Adrenal gland (tissue), 12 donors: ENCODE measurements around the gene ZFAND6. TPM values are rescaled to one million over a fixed set of nuclear protein-coding genes. Genes with fewer than 3 reads are reported as not detected.
A peak's percentile ranks its signal among the peaks of the same experiment; 100 is the strongest.

ENCODE experiments used
- DNase-seq, 7 donors: peaks; one replicate each; pipeline ENCODE4 v3.0.0-alpha.2; 2019 to 2020
- H3K27ac ChIP-seq, 5 donors: fragments of 200-600 bp; sonication (generic) in 4 of 5; 1 replicate in 3 of 5; 2 replicates in 2 of 5; pipeline versions ENCODE4 v1.5.1 to v1.8.0; 2016 to 2020; ENCODE audit warnings: mild to moderate bottlenecking in 1 of 5
- H3K27me3 ChIP-seq: fragments of 200-600 bp; 2 replicates; pipeline ENCODE4 v1.8.0; 2021
- H3K36me3 ChIP-seq, 2 donors: fragments of 200-600 bp; replicated peaks in 1 of 2; 1 replicate in 1 of 2; 2 replicates in 1 of 2; pipeline versions ENCODE4 v1.5.1 to v1.8.0; 2018 to 2022
- H3K4me1 ChIP-seq, 2 donors: fragments of 200-600 bp; replicated peaks in 1 of 2; 1 replicate in 1 of 2; 2 replicates in 1 of 2; pipeline versions ENCODE4 v1.5.1 to v1.8.0; 2018 to 2021
- H3K4me3 ChIP-seq, 4 donors: fragments of 200-600 bp; sonication (generic) in 3 of 4; one replicate each; pipeline ENCODE4 v1.5.1; 2016 to 2018
- H3K9me3 ChIP-seq, 3 donors: fragments of 200-600 bp; sonication (generic) in 1 of 3; replicated peaks in 1 of 3; 1 replicate in 2 of 3; 2 replicates in 1 of 3; pipeline versions ENCODE4 v1.5.1 to v1.8.0; 2016 to 2021
- POLR2A ChIP-seq, 2 donors: fragments of 450-650 bp; IDR thresholded peaks; one replicate each; pipeline ENCODE4 v1.6.1; 2017; ENCODE audit warnings: antibody characterized with exemption in 2 of 2, mild to moderate bottlenecking in 2 of 2, moderate library complexity in 1 of 2
- WGBS, 4 donors: extraction: QIAGEN DNeasy Blood & Tissue Kit in 2 of 4; methylation state at CpG; one replicate each; pipeline versions ENCODE4 v1.1.5 to v1.1.7; 2013 to 2017; 5-methylcytosine and 5-hydroxymethylcytosine counted together
- intact Hi-C, 2 donors: fragments of 100-400 bp; cut with DNase I; formaldehyde crosslinking; loops; one replicate each; pipeline versions ENCODE4 v1.14.1 to v1.15.0; 2022 to 2023
- polyA plus RNA-seq, 3 donors: library from polyadenylated mRNA; stranded (reverse); fragments of 200-250 nt in 2 of 3; fragments of 350-450 nt in 1 of 3; fragmentation: Illumina TruSeq in 1 of 3; extraction: RNeasy Lipid Tissue Mini Kit (QIAGEN cat#74804) in 1 of 3; gene quantifications; one replicate each; pipeline ENCODE4 v1.2.3, GENCODE V29; 2013 to 2014
- total RNA-seq, 9 donors: library from RNA; depleted of rRNA in 4 of 9; stranded (reverse); fragments of >200 nt in 4 of 9; fragments of 120-200 nt in 1 of 9; fragmentation: NEBNext Ultra II Directional in 1 of 9; extraction: Animal tissue kit (Norgen Biotek cat#: 25700) in 1 of 9; gene quantifications; one replicate each; pipeline versions ENCODE4 v1.1.0 to v1.2.4, GENCODE V29; 2013 to 2023
- TF ChIP-seq, protein P1 (sequence below), 6 experiments: fragments of 450-650 bp in 4 of 6; fragments of 200-600 bp in 2 of 6; sonication (generic) in 1 of 6; IDR thresholded peaks; 1 replicate in 5 of 6; 2 replicates in 1 of 6; pipeline versions ENCODE4 v1.5.1 to v1.8.0; 2016 to 2021; ENCODE audit warnings: antibody characterized with exemption in 6 of 6, mild to moderate bottlenecking in 2 of 6, moderate library complexity in 1 of 6
- donor health status: healthy with polysubstance abuse.
- donor health status: Bipolar disorder and iron deficiency.
- donor health status: DM: yes; HTN: yes; CAD: no.
- donor health status: DM: no; HTN: no; CAD: no.
- donor health status: DM: no; HTN: no; CAD: no.
- donor health status: DM: yes; HTN: yes; CAD: no.

ZFAND6 gene
- total and polyA plus RNA-seq, 12 donors = 46.5 to 197 (median 105) TPM

DNA sequence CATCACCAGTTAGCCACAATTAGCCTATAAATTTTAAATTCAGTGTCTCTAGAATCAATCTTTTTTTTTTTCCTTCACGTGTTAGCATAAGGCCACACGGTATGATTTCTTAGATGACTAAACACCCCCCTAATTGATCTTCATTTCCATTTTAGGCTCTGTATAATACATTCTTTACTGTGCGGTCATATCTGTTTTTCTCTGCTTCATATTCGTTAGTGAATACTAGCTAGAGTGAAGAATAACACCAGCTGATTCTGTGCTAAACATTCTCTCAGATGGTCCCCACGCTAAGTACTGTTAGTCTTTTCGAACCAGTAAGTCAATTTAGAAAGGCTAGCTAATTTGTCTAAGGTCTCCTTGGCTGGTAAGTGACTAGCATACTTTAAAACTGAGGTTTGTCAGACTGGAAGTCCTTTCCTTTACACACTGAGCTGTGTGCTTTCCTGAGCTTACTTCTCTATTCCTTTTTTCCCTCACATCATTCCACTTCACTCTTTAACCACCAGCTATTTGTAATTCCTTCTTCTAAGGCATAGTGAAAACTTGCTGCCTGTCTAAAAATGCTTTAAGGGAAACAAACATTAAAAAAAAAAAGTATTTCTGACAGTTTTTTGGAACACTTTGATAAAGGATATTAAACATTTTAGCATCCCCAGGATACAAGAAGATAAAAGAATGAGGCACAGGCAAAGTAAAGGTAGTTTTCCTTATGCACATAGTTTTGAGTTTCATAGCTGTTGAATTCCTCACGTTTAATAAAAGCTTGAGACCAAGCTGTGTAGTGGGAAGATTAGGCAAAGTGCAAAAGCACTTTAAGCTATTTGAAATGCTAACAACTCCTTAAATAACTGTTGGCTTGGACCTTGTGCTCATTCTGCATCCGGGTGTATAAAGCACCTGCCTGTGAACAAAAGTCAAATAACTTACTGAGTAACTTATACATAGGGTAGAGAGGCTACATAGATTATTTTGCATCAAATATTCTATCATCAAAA is 17.1 kb downstream of the ZFAND6 start:
- 53 to 63% (median 58%) methylated on average over 8 of the region's 8 CpGs for WGBS, 4 donors
- Histone ChIP-seq H3K36me3 (no peaks in the 10 kb centered on the region), H3K27me3 (no peaks in the 10 kb centered on the region), H3K9me3 (no peaks in the 10 kb centered on the region), H3K4me1 (peaks cover 13 to 48% of the 10 kb centered on the region in 2 donors), H3K4me3 (no peak overlapping the region), H3K27ac (no peak overlapping the region)
- TF ChIP-seq, protein P1, sequence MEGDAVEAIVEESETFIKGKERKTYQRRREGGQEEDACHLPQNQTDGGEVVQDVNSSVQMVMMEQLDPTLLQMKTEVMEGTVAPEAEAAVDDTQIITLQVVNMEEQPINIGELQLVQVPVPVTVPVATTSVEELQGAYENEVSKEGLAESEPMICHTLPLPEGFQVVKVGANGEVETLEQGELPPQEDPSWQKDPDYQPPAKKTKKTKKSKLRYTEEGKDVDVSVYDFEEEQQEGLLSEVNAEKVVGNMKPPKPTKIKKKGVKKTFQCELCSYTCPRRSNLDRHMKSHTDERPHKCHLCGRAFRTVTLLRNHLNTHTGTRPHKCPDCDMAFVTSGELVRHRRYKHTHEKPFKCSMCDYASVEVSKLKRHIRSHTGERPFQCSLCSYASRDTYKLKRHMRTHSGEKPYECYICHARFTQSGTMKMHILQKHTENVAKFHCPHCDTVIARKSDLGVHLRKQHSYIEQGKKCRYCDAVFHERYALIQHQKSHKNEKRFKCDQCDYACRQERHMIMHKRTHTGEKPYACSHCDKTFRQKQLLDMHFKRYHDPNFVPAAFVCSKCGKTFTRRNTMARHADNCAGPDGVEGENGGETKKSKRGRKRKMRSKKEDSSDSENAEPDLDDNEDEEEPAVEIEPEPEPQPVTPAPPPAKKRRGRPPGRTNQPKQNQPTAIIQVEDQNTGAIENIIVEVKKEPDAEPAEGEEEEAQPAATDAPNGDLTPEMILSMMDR (IDR thresholded peaks at IDR 0.05) = no peak
- no peak for TF ChIP-seq POLR2A (IDR thresholded peaks at IDR 0.05)
- DNase-seq = no peak
- intact Hi-C loops = no loop called here

DNA sequence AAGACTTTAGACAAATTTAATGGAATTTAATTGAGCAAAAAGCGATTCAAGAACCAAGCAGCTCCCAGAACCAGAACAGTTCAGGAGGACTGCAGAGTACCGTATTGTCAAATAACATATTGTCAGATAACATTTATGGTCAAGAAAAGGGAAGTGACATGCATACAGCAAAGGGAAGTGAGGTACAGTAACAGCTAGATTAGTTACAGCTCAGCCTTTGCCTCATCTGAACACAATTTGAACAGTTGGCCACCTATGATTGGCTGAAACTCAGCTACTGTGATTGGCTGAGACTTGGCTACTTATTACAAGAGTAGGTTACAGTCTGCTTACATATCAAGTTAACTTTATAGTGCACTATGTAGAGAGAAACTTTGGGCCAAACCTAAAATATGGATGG is 21.9 kb downstream of the ZFAND6 start:
- no peak for DNase-seq
- Histone ChIP-seq H3K27me3 (no peaks in the 10 kb centered on the region), H3K27ac (no peak overlapping the region), H3K36me3 (no peaks in the 10 kb centered on the region), H3K4me1 (peaks cover 3 to 26% of the 10 kb centered on the region in 2 donors), H3K4me3 (no peak overlapping the region), H3K9me3 (no peaks in the 10 kb centered on the region)
- TF ChIP-seq POLR2A (IDR thresholded peaks at IDR 0.05) = no peak
- TF ChIP-seq, protein P1 (IDR thresholded peaks at IDR 0.05) = no peak
- 64 to 95% (median 81%) methylated on average over 2 of the region's 2 CpGs for WGBS, 4 donors
- intact Hi-C loops = no loop called here

DNA sequence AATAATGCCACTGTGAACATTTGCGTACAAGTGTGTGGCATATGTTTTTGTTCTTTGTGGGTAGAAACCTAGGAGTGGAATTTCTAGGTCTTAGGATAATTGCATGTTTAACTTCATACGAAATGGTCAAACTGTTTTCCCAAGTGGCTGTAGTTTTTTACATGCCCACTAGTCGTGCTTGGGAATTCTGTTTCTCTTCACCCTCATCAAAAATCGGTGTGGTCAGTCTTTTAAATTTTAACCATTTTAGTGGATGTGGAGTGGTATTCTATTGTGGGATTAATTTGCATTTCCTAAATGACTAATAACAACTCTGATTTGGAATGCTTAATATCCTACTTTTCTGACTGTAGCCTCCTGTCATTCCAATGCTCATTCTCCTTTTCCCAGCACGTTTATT is 27.6 kb downstream of the ZFAND6 start:
- Histone ChIP-seq H3K27ac (no peak overlapping the region), H3K36me3 (no peaks in the 10 kb centered on the region), H3K9me3 (no peaks in the 10 kb centered on the region), H3K27me3 (no peaks in the 10 kb centered on the region), H3K4me1 (peaks cover 0 to 25% of the 10 kb centered on the region in 2 donors), H3K4me3 (no peak overlapping the region)
- DNase-seq = no peak
- no peak for TF ChIP-seq POLR2A (IDR thresholded peaks at IDR 0.05)
- TF ChIP-seq, protein P1 (IDR thresholded peaks at IDR 0.05) = peak in 1 of 6 experiments; percentile 8
- intact Hi-C loops = no loop called here
- 59 to 65% (median 61%) methylated on average over 5 of the region's 5 CpGs for WGBS, 4 donors

DNA sequence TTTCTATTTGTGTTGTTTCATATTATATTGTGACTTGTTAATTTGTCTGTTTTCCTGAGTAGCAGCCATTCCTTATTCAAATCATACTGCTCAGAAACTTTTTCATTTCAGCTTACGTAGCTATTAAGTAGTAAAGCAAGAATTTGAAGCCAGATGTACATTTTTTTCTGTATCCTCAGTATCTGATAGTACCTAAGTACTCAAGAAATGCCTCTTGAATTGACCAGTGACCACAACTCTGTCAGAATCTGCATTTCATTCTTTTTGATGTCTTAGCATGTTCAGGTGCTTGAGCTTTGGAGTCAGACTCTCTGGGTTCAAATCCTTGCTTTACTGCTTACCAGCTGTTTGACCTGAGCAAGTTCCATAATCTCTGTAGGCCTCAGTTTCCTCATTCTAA is 30.6 kb downstream of the ZFAND6 start:
- Histone ChIP-seq H3K27me3 (no peaks in the 10 kb centered on the region), H3K4me3 (no peak overlapping the region), H3K4me1 (peaks cover 7 to 31% of the 10 kb centered on the region in 2 donors), H3K27ac (no peak overlapping the region), H3K36me3 (no peaks in the 10 kb centered on the region), H3K9me3 (no peaks in the 10 kb centered on the region)
- no peak for DNase-seq
- TF ChIP-seq, protein P1 (IDR thresholded peaks at IDR 0.05) = no peak
- TF ChIP-seq POLR2A (IDR thresholded peaks at IDR 0.05) = no peak
- 89 to 100% (median 95%) methylated on average over 1 of the region's 1 CpG for WGBS, 4 donors
- intact Hi-C loops = no loop called here
